NCI-H446 treated with DMSO at 0.1 percent for 48 hours (cell line): ENCODE results near the gene DNAJC18.
"Not testable (repeated sequence)": the region's sequence is repeated elsewhere in the genome, so short reads cannot be mapped to it uniquely, and the experiment has no call there.

Source experiments
- DNase-seq: peaks from one replicate; lab custom pipeline; 2025; lab: John Stamatoyannopoulos, UW

Gene DNAJC18

GRCh38 chr5:139426203-139426885 lies 13.0 kb downstream of the DNAJC18 start:
- DNase-seq = no peak

GRCh38 chr5:139425497-139425896 lies 13.8 kb downstream of the DNAJC18 start:
- DNase-seq = no peak

- DNase-seq = peak; percentile 53
Measured at GRCh38 chr5:139422307-139422893, 16.9 kb downstream of the DNAJC18 start.

GRCh38 chr5:139419226-139420192 lies 19.8 kb downstream of the DNAJC18 start:
- no peak for DNase-seq

- no peak for DNase-seq
Measured at GRCh38 chr5:139418793-139419192, 20.5 kb downstream of the DNAJC18 start.

- peak; percentile 82 for DNase-seq
Measured at GRCh38 chr5:139417214-139417613, 22.1 kb downstream of the DNAJC18 start.

- no peak for DNase-seq
Measured at GRCh38 chr5:139416651-139417050, 22.7 kb downstream of the DNAJC18 start.

- DNase-seq = no peak
Measured at GRCh38 chr5:139415869-139416268, 23.5 kb downstream of the DNAJC18 start.

- DNase-seq = peak; percentile 64
Measured at GRCh38 chr5:139415221-139415861, 24.0 kb downstream of the DNAJC18 start.

GRCh38 chr5:139414581-139415130 lies 24.7 kb downstream of the DNAJC18 start:
- no peak for DNase-seq

- no peak for DNase-seq
Measured at GRCh38 chr5:139413963-139414362, 25.4 kb downstream of the DNAJC18 start.

- no peak for DNase-seq
Measured at GRCh38 chr5:139413153-139413552, 26.2 kb downstream of the DNAJC18 start.

- DNase-seq = no peak
Measured at GRCh38 chr5:139410993-139411828, 28.1 kb downstream of the DNAJC18 start.

- DNase-seq = no peak
Measured at GRCh38 chr5:139410121-139410992, 29.0 kb downstream of the DNAJC18 start.

GRCh38 chr5:139409116-139409515 lies 30.2 kb downstream of the DNAJC18 start:
- DNase-seq = not testable (repeated sequence)

GRCh38 chr5:139408191-139408590 lies 31.1 kb downstream of the DNAJC18 start:
- DNase-seq = no peak

GRCh38 chr5:139407517-139407916 lies 31.8 kb downstream of the DNAJC18 start:
- DNase-seq = no peak

GRCh38 chr5:139406963-139407362 lies 32.4 kb downstream of the DNAJC18 start:
- DNase-seq = no peak

- no peak for DNase-seq
Measured at GRCh38 chr5:139404484-139404840, 34.9 kb downstream of the DNAJC18 start.
